GM12878 (cell line): ENCODE measurements around the gene GTPBP6. TPM values are rescaled to one million over a fixed set of nuclear protein-coding genes. Genes with fewer than 3 reads are reported as not detected.

Source experiments
- BHLHE40 ChIP-seq, 2 experiments: fragments of 450-650 bp in 1 of 2; IDR thresholded peaks; 2 replicates each; pipeline ENCODE4 v1.6.1; 2011 to 2017; ENCODE audit warnings: low read depth in 2 of 2, borderline replicate concordance in 1 of 2, improper control_type of control experiment in 1 of 2, low read length in 1 of 2, mild to moderate bottlenecking in 1 of 2
- CTCF ChIP-seq, 3 experiments: IDR thresholded peaks in 2 of 3; conservative IDR thresholded peaks in 1 of 3; 2 replicates each; pipeline ENCODE4 v1.5.1; 2011; ENCODE audit warnings: low read depth in 3 of 3, low read length in 3 of 3, mild to moderate bottlenecking in 3 of 3, control low read depth in 2 of 3, moderate library complexity in 2 of 3, inconsistent platforms in 1 of 3, mixed read lengths in 1 of 3; ENCODE audit not compliant: control insufficient read depth in 2 of 3, insufficient read depth in 1 of 3; ENCODE audit errors: extremely low read depth in 1 of 3
- DPF2 ChIP-seq: fragments of 450-650 bp; IDR thresholded peaks from 2 replicates; pipeline ENCODE4 v1.6.1; 2017; ENCODE audit warnings: mild to moderate bottlenecking
- EZH2 ChIP-seq: IDR thresholded peaks from 2 replicates; pipeline ENCODE4 v1.6.1; 2012; ENCODE audit warnings: low read depth, mild to moderate bottlenecking, control low read depth, inconsistent platforms, low read length, borderline replicate concordance; ENCODE audit not compliant: control insufficient read depth
- GABPA ChIP-seq: IDR thresholded peaks from 2 replicates; pipeline ENCODE4 v1.6.1; 2014; ENCODE audit warnings: antibody characterized with exemption, low read depth, mild to moderate bottlenecking, inconsistent platforms
- HDAC6 ChIP-seq: fragments of 200-600 bp; sonication (generic); IDR thresholded peaks from one replicate; pipeline ENCODE4 v1.8.0; 2017; ENCODE audit warnings: antibody characterized with exemption; ENCODE audit not compliant: unreplicated experiment
- IRF4 ChIP-seq: IDR thresholded peaks from 2 replicates; pipeline ENCODE4 v1.6.1; 2011; ENCODE audit warnings: low read depth, low read length
- MEF2A ChIP-seq: IDR thresholded peaks from 2 replicates; pipeline ENCODE4 v1.6.1; 2011; ENCODE audit warnings: low read depth, mild to moderate bottlenecking, low read length, moderate library complexity; ENCODE audit not compliant: insufficient read depth
- MXI1 ChIP-seq: fragments of 150-350 bp; IDR thresholded peaks from 2 replicates; pipeline ENCODE4 v1.6.1; 2011; ENCODE audit warnings: low read depth, mild to moderate bottlenecking, inconsistent platforms, low read length, improper control_type of control experiment
- MYC ChIP-seq: IDR thresholded peaks from 2 replicates; pipeline ENCODE4 v1.6.1; 2011; ENCODE audit warnings: mild to moderate bottlenecking, low read length, moderate library complexity, inconsistent platforms; ENCODE audit not compliant: insufficient read depth, insufficient replicate concordance, insufficient read length, severe bottlenecking
- PAX8 ChIP-seq: fragments of 450-650 bp; IDR thresholded peaks from 2 replicates; pipeline ENCODE4 v1.6.1; 2017; ENCODE audit warnings: mild to moderate bottlenecking, moderate library complexity
- POLR2A ChIP-seq: IDR thresholded peaks from 2 replicates; pipeline ENCODE4 v1.6.1; 2011; ENCODE audit warnings: low read depth, mild to moderate bottlenecking, low read length
- RBBP5 ChIP-seq: fragments of 200-600 bp; sonication (generic); conservative IDR thresholded peaks from 2 replicates; pipeline ENCODE4 v1.6.1; 2016
- RCOR1 ChIP-seq: conservative IDR thresholded peaks from 2 replicates; pipeline ENCODE4 v1.6.1; 2012; ENCODE audit warnings: low read depth, low read length, improper control_type of control experiment
- RELA ChIP-seq: fragments of 450-650 bp; IDR thresholded peaks from 2 replicates; pipeline ENCODE4 v1.8.0; 2014; ENCODE audit warnings: borderline replicate concordance; ENCODE audit not compliant: partially characterized antibody
- STAT1 ChIP-seq: fragments of 450-650 bp; conservative IDR thresholded peaks from 2 replicates; pipeline ENCODE4 v1.6.1; 2014; ENCODE audit warnings: antibody characterized with exemption, mild to moderate bottlenecking
- USF2 ChIP-seq: IDR thresholded peaks from 2 replicates; pipeline ENCODE4 v1.6.1; 2011; ENCODE audit warnings: low read depth, low read length, improper control_type of control experiment, borderline replicate concordance
- WRNIP1 ChIP-seq: IDR thresholded peaks from 2 replicates; pipeline ENCODE4 v1.6.1; 2011; ENCODE audit warnings: low read depth, low read length, improper control_type of control experiment, borderline replicate concordance
- YBX1 ChIP-seq: fragments of 450-650 bp; IDR thresholded peaks from 2 replicates; pipeline ENCODE4 v1.6.1; 2016; ENCODE audit warnings: antibody characterized with exemption
- YY1 ChIP-seq: IDR thresholded peaks from 2 replicates; pipeline ENCODE4 v1.6.1; 2011; ENCODE audit warnings: low read depth, mild to moderate bottlenecking, low read length
- ZNF207 ChIP-seq: fragments of 450-650 bp; IDR thresholded peaks from 2 replicates; pipeline ENCODE4 v1.6.1; 2014; ENCODE audit warnings: antibody characterized with exemption, mild to moderate bottlenecking, borderline replicate concordance
- ZNF24 ChIP-seq: fragments of 450-650 bp; IDR thresholded peaks from 2 replicates; pipeline ENCODE4 v1.6.1; 2017; ENCODE audit warnings: antibody characterized with exemption, mild to moderate bottlenecking
- ZNF384 ChIP-seq: IDR thresholded peaks from 2 replicates; pipeline ENCODE4 v1.6.1; 2012; ENCODE audit warnings: low read depth, mild to moderate bottlenecking, low read length, improper control_type of control experiment, borderline replicate concordance
- ZNF687 ChIP-seq: fragments of 450-650 bp; IDR thresholded peaks from 2 replicates; pipeline ENCODE4 v1.6.1; 2017; ENCODE audit warnings: mild to moderate bottlenecking, moderate library complexity
- polyA plus RNA-seq, 11 experiments: library from polyadenylated mRNA; depleted of rRNA in 4 of 11; unstranded in 6 of 11; stranded (reverse) in 5 of 11; fragments of >200 nt; fragmentation: Nextera tagmentation in 4 of 11; fragmentation: Illumina TruSeq in 1 of 11; extraction: Ambion mirVana in 4 of 11; extraction: Trizol in 1 of 11; gene quantifications; 1 replicate in 1 of 11; 2 replicates in 10 of 11; pipeline versions ENCODE4 v1.2.1 to v1.2.3, GENCODE V29; 2011 to 2016; ENCODE audit warnings: inconsistent platforms in 2 of 11, missing spikeins in 2 of 11, low read depth in 1 of 11
- total RNA-seq, 4 experiments: library from RNA; depleted of rRNA in 3 of 4; stranded (reverse); fragments of >200 nt in 3 of 4; fragmentation: Illumina TruSeq in 1 of 4; extraction: Trizol in 1 of 4; gene quantifications; 2 replicates each; pipeline versions ENCODE4 v1.2.1 to v1.2.3, GENCODE V29; 2013 to 2021

GTPBP6 gene
- total and polyA plus RNA-seq, 10 of the 15 experiments (the other 5 are each of a cell fraction or from before 2014, with no cell fraction given): 0.31 to 71.0 (median 21.1) TPM

GRCh38 chrX:318739-319578 lies at the start of gene GTPBP6 (continued):
- TF ChIP-seq YBX1 (no peak), RELA (peak; percentile 99), RBBP5 (no peak), POLR2A (peak; percentile 85), DPF2 (peak; percentile 100), YY1 (peak; percentile 33; the same call in 1 of the 2 replicates), MXI1 (peak; percentile 32; the same call in 1 of the 2 replicates), GABPA (no peak), HDAC6 (peak; percentile 7), MYC (peak; percentile 75), WRNIP1 (no peak), ZNF24 (no peak), USF2 (peak; percentile 99), MEF2A (no peak), PAX8 (no peak), ZNF687 (peak; percentile 45; the same call in 1 of the 2 replicates), BHLHE40 (IDR thresholded peaks at IDR 0.05; ENCODE audit: borderline replicate concordance in 1 of 2, low read depth in 2 of 2, low read length in 1 of 2) (peak; percentile 98 to 100), RCOR1 (no peak), ZNF207 (peak; percentile 58; the same call in 1 of the 2 replicates), ZNF384 (no peak), STAT1 (no peak), IRF4 (no peak), EZH2 (no peak), CTCF (IDR thresholded peaks at IDR 0.05 in 2 of 3, conservative IDR thresholded peaks at IDR 0.05 in 1 of 3; ENCODE audit: control insufficient read depth in 2 of 3, extremely low read depth in 1 of 3, insufficient read depth in 1 of 3, low read depth in 3 of 3, low read length in 3 of 3) (peak in 1 of 3 experiments; percentile 35; a peak in 2 of 6 replicates)
